Panc1 (cell line): ENCODE measurements around the gene VEZF1. TPM values are rescaled to one million over a fixed set of nuclear protein-coding genes. Genes with fewer than 3 reads are reported as not detected.

ENCODE experiments used
- ATAC-seq: fragments of 200-7000 bp; cut with Tn5 transposase; 2 replicates; pipeline ENCODE4 v1.9.1; 2020; ENCODE audit warnings: mild to moderate bottlenecking, moderate library complexity
- BruUV-seq: library from RNA; stranded (reverse); fragments of 400-500 nt; replicated peaks from 2 replicates; lab custom pipeline; 2021; lab: Mats Ljungman, UMichigan
- CTCF ChIA-PET: fragments of 300-600 bp; sonication (Branson Sonifier 250); formaldehyde crosslinking; loops from one replicate; lab custom pipeline; 2022; ENCODE audit warnings: antibody characterized with exemption; lab: Charles Lee
- POLR2A ChIA-PET: fragments of 300-600 bp; sonication (Branson Sonifier 250); formaldehyde crosslinking; loops from one replicate; lab custom pipeline; 2022; ENCODE audit warnings: antibody characterized with exemption; lab: Charles Lee
- DNase-seq: peaks from one replicate; pipeline ENCODE4 v3.0.0-alpha.2; 2010; ENCODE audit warnings: low read depth, low spot score
- H3K27ac ChIP-seq: 2 replicates; pipeline ENCODE4 v1.5.1; 2011; ENCODE audit warnings: mild to moderate bottlenecking, low read length, inconsistent platforms
- H3K27me3 ChIP-seq: fragments of 200-500 bp; sonication (Bioruptor generic); 2 replicates; pipeline ENCODE4 v1.6.0; 2014; ENCODE audit warnings: low read length, inconsistent platforms; ENCODE audit not compliant: control insufficient read depth, insufficient read depth
- H3K36me3 ChIP-seq: fragments of 200-500 bp; sonication (Bioruptor generic); 2 replicates; pipeline ENCODE4 v1.5.1; 2014; ENCODE audit warnings: inconsistent platforms, mild to moderate bottlenecking, low read length, moderate library complexity; ENCODE audit not compliant: control insufficient read depth, insufficient read depth
- H3K4me1 ChIP-seq: 2 replicates; pipeline ENCODE4 v1.5.1; 2011; ENCODE audit warnings: inconsistent platforms, mild to moderate bottlenecking, low read length, moderate library complexity; ENCODE audit not compliant: control insufficient read depth, insufficient read depth
- H3K4me3 ChIP-seq, 2 experiments: 2 replicates each; pipeline ENCODE4 v1.5.1; 2011 to 2012; ENCODE audit warnings: low read depth in 2 of 2, low read length in 2 of 2, mild to moderate bottlenecking in 2 of 2, inconsistent platforms in 1 of 2, moderate library complexity in 1 of 2
- H3K9me3 ChIP-seq: fragments of 200-500 bp; sonication (Bioruptor generic); 2 replicates; pipeline ENCODE4 v1.5.1; 2014; ENCODE audit warnings: low read depth, mild to moderate bottlenecking, inconsistent platforms, low read length, moderate library complexity; ENCODE audit not compliant: control insufficient read depth, insufficient read depth
- CTCF ChIP-seq: fragments of 450-650 bp; IDR thresholded peaks from 2 replicates; pipeline ENCODE4 v1.5.1; 2017; ENCODE audit warnings: mild to moderate bottlenecking
- POLR2AphosphoS5 ChIP-seq: IDR thresholded peaks from 2 replicates; pipeline ENCODE4 v1.6.1; 2012; ENCODE audit warnings: mild to moderate bottlenecking, low read depth, low read length, moderate library complexity
- REST ChIP-seq, 2 experiments: IDR thresholded peaks; 2 replicates each; pipeline ENCODE4 v1.6.1; 2011 to 2012; ENCODE audit warnings: low read depth in 2 of 2, control low read depth in 1 of 2, low read length in 1 of 2, mild to moderate bottlenecking in 1 of 2, moderate library complexity in 1 of 2; ENCODE audit not compliant: insufficient read depth in 1 of 2
- SIN3A ChIP-seq: IDR thresholded peaks from 2 replicates; pipeline ENCODE4 v1.6.1; 2012; ENCODE audit warnings: low read depth, mild to moderate bottlenecking, low read length, moderate library complexity, borderline replicate concordance; ENCODE audit not compliant: insufficient read depth
- TCF7L2 ChIP-seq: IDR thresholded peaks from 2 replicates; pipeline ENCODE4 v1.6.1; 2011; ENCODE audit warnings: mild to moderate bottlenecking, low read depth, low read length, inconsistent platforms
- in situ Hi-C: cut with HindIII; loops from 2 replicates; pipeline ENCODE4 v1.10.0; 2016; ENCODE audit warnings: low sequenced_read_pairs, low pct_unique_long_range_greater_than_20kb
- intact Hi-C: fragments of 100-400 bp; cut with micrococcal nuclease; formaldehyde crosslinking; loops from one replicate; pipeline ENCODE4 v1.10.0; 2022; ENCODE audit not compliant: unreplicated experiment
- total RNA-seq: library from RNA; stranded (reverse); gene quantifications from one replicate; pipeline ENCODE4 v1.2.1, GENCODE V29; 2021; ENCODE audit not compliant: unreplicated experiment

The VEZF1 gene
- total RNA-seq, 1 experiment from 2014 or later: 73.5 TPM

- ChIA-PET POLR2A (interaction anchor here (0.6 to 0.7 kb wide), 4 partner anchors 56 to 130 kb away, joined by 3 to 7 read pairs (median 4); no protein-coding TSS in a partner anchor), CTCF (interaction anchor here (0.5 to 0.6 kb wide), 2 partner anchors 24 to 241 kb away, joined by 6 to 8 read pairs; no protein-coding TSS in a partner anchor)
- peak; percentile 21; the same call in 1 of the 2 replicates for TF ChIP-seq CTCF
- TF ChIP-seq SIN3A: peak; percentile 63; the same call in 1 of the 2 replicates
- peak in 1 of 2 experiments; percentile 30; a peak in 1 of 4 replicates for TF ChIP-seq REST (IDR thresholded peaks at IDR 0.05; ENCODE audit: insufficient read depth in 1 of 2, low read depth in 2 of 2, low read length in 1 of 2)
- peak; percentile 87 for TF ChIP-seq POLR2AphosphoS5
- TF ChIP-seq TCF7L2: no peak; the same call in 1 of the 2 replicates
- Histone ChIP-seq H3K4me1 (peaks cover 67% of the 10 kb centered on the region), H3K27ac (peak overlapping the region; percentile 96), H3K4me3 (peak overlapping the region; percentile 48 to 79), H3K36me3 (peaks cover 9% of the 10 kb centered on the region), H3K27me3 (no peaks in the 10 kb centered on the region), H3K9me3 (no peaks in the 10 kb centered on the region)
- in situ Hi-C loops (no loop called here), intact Hi-C loops (no loop called here)
- BruUV-seq: no TSS peak
- ATAC-seq (peak; percentile 85), DNase-seq (no peak)
These were observed 522 bp upstream of the VEZF1 start for GRCh38 chr17:57988301-57989250.

- intact Hi-C loops: no loop called here
- in situ Hi-C loops: no loop called here
- Histone ChIP-seq H3K4me3 (peak overlapping the region; percentile 79 to 90), H3K36me3 (peaks cover 14% of the 10 kb centered on the region), H3K4me1 (peaks cover 55% of the 10 kb centered on the region), H3K9me3 (no peaks in the 10 kb centered on the region), H3K27me3 (no peaks in the 10 kb centered on the region), H3K27ac (peak overlapping the region; percentile 94)
- ChIA-PET CTCF (interaction anchor here (0.6 to 1.0 kb wide), 3 partner anchors 10 to 132 kb away, joined by 3 to 9 read pairs (median 3); no protein-coding TSS in a partner anchor), POLR2A (interaction anchor here (0.6 to 1.2 kb wide), 6 partner anchors 8 to 126 kb away, joined by 3 to 5 read pairs (median 4); no protein-coding TSS in a partner anchor)
- BruUV-seq: no TSS peak
- DNase-seq (no peak), ATAC-seq (peak; percentile 58)
- TF ChIP-seq SIN3A: no peak
- TF ChIP-seq CTCF: no peak
- peak in 1 of 2 experiments; percentile 51; a peak in 2 of 4 replicates for TF ChIP-seq REST (IDR thresholded peaks at IDR 0.05; ENCODE audit: insufficient read depth in 1 of 2, low read depth in 2 of 2, low read length in 1 of 2)
- no peak; the same call in 1 of the 2 replicates for TF ChIP-seq POLR2AphosphoS5
These were observed 1.0 kb downstream of the VEZF1 start for GRCh38 chr17:57986841-57987580.
